K562 (cell line): ENCODE data around the gene AAMDC. TPM values are rescaled to one million over a fixed set of nuclear protein-coding genes. Genes with fewer than 3 reads are reported as not detected.

Experiments used
- CBFA2T3 ChIP-seq: fragments of 450-650 bp; IDR thresholded peaks from 2 replicates; pipeline ENCODE4 v1.6.1; 2017
- CXXC5 ChIP-seq: fragments of 250-450 bp; sonication (Bioruptor Pico); IDR thresholded peaks from 2 replicates; pipeline ENCODE4 v1.8.0; 2022; ENCODE audit warnings: inconsistent platforms, mild to moderate bottlenecking, moderate library complexity
- MGA ChIP-seq: fragments of 450-650 bp; IDR thresholded peaks from 2 replicates; pipeline ENCODE4 v1.6.1; 2016; ENCODE audit warnings: mild to moderate bottlenecking, moderate library complexity
- RBFOX2 ChIP-seq: fragments of 200-400 bp; formaldehyde crosslinking; IDR thresholded peaks from 2 replicates; pipeline ENCODE4 v1.6.1; 2017; ENCODE audit warnings: low read depth, mild to moderate bottlenecking, low read length, moderate library complexity
- SAP30 ChIP-seq: fragments of 200-600 bp; sonication (generic); IDR thresholded peaks from 2 replicates; pipeline ENCODE4 v1.6.1; 2012; ENCODE audit warnings: borderline replicate concordance, low read depth, mild to moderate bottlenecking, moderate library complexity, low read length, control low read depth, inconsistent platforms; ENCODE audit not compliant: insufficient read depth, poor library complexity, severe bottlenecking
- THAP12 ChIP-seq: fragments of 250-450 bp; sonication (Bioruptor Pico); IDR thresholded peaks from 2 replicates; pipeline ENCODE4 v1.9.0; 2021; ENCODE audit warnings: mild to moderate bottlenecking, inconsistent platforms
- TOE1 ChIP-seq, 2 experiments: fragments of 450-650 bp in 1 of 2; sonication (generic) in 1 of 2; formaldehyde crosslinking in 1 of 2; IDR thresholded peaks; 2 replicates each; pipeline versions ENCODE4 v1.7.1 to v1.8.0; 2016 to 2022; ENCODE audit warnings: borderline replicate concordance in 2 of 2, mild to moderate bottlenecking in 2 of 2, antibody characterized with exemption in 1 of 2, inconsistent platforms in 1 of 2, low read depth in 1 of 2, missing genetic modification reagents in 1 of 2, moderate library complexity in 1 of 2
- YY1 ChIP-seq, 3 experiments: IDR thresholded peaks; 2 replicates each; pipeline ENCODE4 v1.6.1; 2011; ENCODE audit warnings: low read length in 2 of 3, mild to moderate bottlenecking in 2 of 3, moderate library complexity in 2 of 3, borderline replicate concordance in 1 of 3, control low read depth in 1 of 3, low read depth in 1 of 3; ENCODE audit not compliant: insufficient read depth in 3 of 3, insufficient replicate concordance in 2 of 3, control insufficient read depth in 1 of 3, insufficient read length in 1 of 3; ENCODE audit errors: extremely low read depth in 1 of 3
- polyA plus RNA-seq, 8 experiments: library from polyadenylated mRNA; depleted of rRNA in 4 of 8; stranded (reverse) in 5 of 8; unstranded in 3 of 8; fragments of >200 nt; fragmentation: Nextera tagmentation in 2 of 8; fragmentation: Illumina TruSeq in 1 of 8; extraction: Ambion mirVana in 2 of 8; extraction: Trizol in 1 of 8; gene quantifications; 2 replicates each; pipeline versions ENCODE4 v1.2.1 to v1.2.3, GENCODE V29; 2011 to 2014; ENCODE audit warnings: inconsistent platforms in 1 of 8, missing spikeins in 1 of 8
- total RNA-seq, 7 experiments: library from RNA; depleted of rRNA in 6 of 7; stranded (reverse); fragments of >200 nt in 6 of 7; fragmentation: Illumina TruSeq in 2 of 7; extraction: Trizol in 2 of 7; gene quantifications; 2 replicates each; pipeline versions ENCODE4 v1.2.1 to v1.2.3, GENCODE V29; 2011 to 2021; ENCODE audit warnings: low replicate concordance in 1 of 7

AAMDC gene
- total and polyA plus RNA-seq, 9 of the 15 experiments (the other 6 are each of a cell fraction or from before 2014, with no cell fraction given): 10.4 to 40.6 (median 15.6) TPM

GRCh38 chr11:77820565-77821348, at the start of gene AAMDC, which contains the start of gene RSF1 (continued):
- TF ChIP-seq TOE1 (IDR thresholded peaks at IDR 0.05; ENCODE audit: borderline replicate concordance) (peak; percentile 51; the same call in 1 of the 2 replicates), TOE1 (CRISPR knock-in tag; IDR thresholded peaks at IDR 0.05; ENCODE audit: borderline replicate concordance, low read depth) (no peak), YY1 (IDR thresholded peaks at IDR 0.05; ENCODE audit: borderline replicate concordance in 1 of 3, control insufficient read depth in 1 of 3, extremely low read depth in 1 of 3, insufficient read depth in 3 of 3, insufficient read length in 1 of 3, insufficient replicate concordance in 2 of 3, low read depth in 1 of 3, low read length in 2 of 3) (peak; percentile 75 to 98 (median 92)), MGA (peak; percentile 63), RBFOX2 (peak; percentile 95), SAP30 (peak; percentile 88), THAP12 (peak; percentile 48; the same call in 1 of the 2 replicates), CXXC5 (CRISPR knock-in tag) (peak; percentile 82), CBFA2T3 (no peak)
